Ishikawa (cell line): ENCODE results near the gene NTM.

ENCODE experiments used
- CEBPB ChIP-seq: IDR thresholded peaks from 2 replicates; pipeline ENCODE4 v1.6.1; 2012
- CREB1 ChIP-seq: IDR thresholded peaks from 2 replicates; pipeline ENCODE4 v1.6.1; 2012; ENCODE audit warnings: low read depth
- EGR1 ChIP-seq: IDR thresholded peaks from 2 replicates; pipeline ENCODE4 v1.6.1; 2012
- EP300 ChIP-seq: IDR thresholded peaks from 2 replicates; pipeline ENCODE4 v1.6.1; 2012; ENCODE audit warnings: borderline replicate concordance
- FOXM1 ChIP-seq: IDR thresholded peaks from 2 replicates; pipeline ENCODE4 v1.6.1; 2012; ENCODE audit warnings: low read depth, borderline replicate concordance
- MAX ChIP-seq: IDR thresholded peaks from 2 replicates; pipeline ENCODE4 v1.6.1; 2012
- NFIC ChIP-seq: IDR thresholded peaks from 2 replicates; pipeline ENCODE4 v1.6.1; 2012
- RAD21 ChIP-seq: IDR thresholded peaks from 2 replicates; pipeline ENCODE4 v1.6.1; 2012; ENCODE audit warnings: low read depth
- REST ChIP-seq: IDR thresholded peaks from 2 replicates; pipeline ENCODE4 v1.6.1; 2012; ENCODE audit warnings: low read depth, mild to moderate bottlenecking
- TAF1 ChIP-seq: IDR thresholded peaks from 2 replicates; pipeline ENCODE4 v1.6.1; 2012; ENCODE audit warnings: low read depth, mild to moderate bottlenecking
- TCF12 ChIP-seq: IDR thresholded peaks from 2 replicates; pipeline ENCODE4 v1.6.1; 2012; ENCODE audit warnings: low read depth
- TEAD4 ChIP-seq: IDR thresholded peaks from 2 replicates; pipeline ENCODE4 v1.6.1; 2012
- USF1 ChIP-seq: IDR thresholded peaks from 2 replicates; pipeline ENCODE4 v1.6.1; 2012
- YY1 ChIP-seq: IDR thresholded peaks from 2 replicates; pipeline ENCODE4 v1.6.1; 2012; ENCODE audit warnings: low read depth
- ZBTB7A ChIP-seq: IDR thresholded peaks from 2 replicates; pipeline ENCODE4 v1.6.1; 2012; ENCODE audit warnings: low read depth

Gene NTM

GRCh38 chr11:132094598-132094997, 724.2 kb downstream of the NTM start:
- TF ChIP-seq YY1, result no peak

GRCh38 chr11:132095230-132096131, 725.1 kb downstream of the NTM start:
- TF ChIP-seq NFIC, result no peak

GRCh38 chr11:132096132-132096825, 725.9 kb downstream of the NTM start:
- TF ChIP-seq NFIC, result no peak
- TF ChIP-seq CREB1, result no peak
- TF ChIP-seq REST, result no peak
- TF ChIP-seq YY1, result no peak
- TF ChIP-seq RAD21, result no peak
- TF ChIP-seq FOXM1, result no peak
- no peak for TF ChIP-seq TEAD4
- no peak for TF ChIP-seq TAF1
- TF ChIP-seq CEBPB, result no peak
- no peak for TF ChIP-seq USF1
- no peak for TF ChIP-seq EGR1
- no peak for TF ChIP-seq EP300
- TF ChIP-seq MAX, result no peak
- TF ChIP-seq TCF12, result no peak
- no peak for TF ChIP-seq ZBTB7A

- TF ChIP-seq TCF12, result no peak
- no peak for TF ChIP-seq USF1
- no peak for TF ChIP-seq YY1
- no peak for TF ChIP-seq REST
- no peak for TF ChIP-seq EGR1
- TF ChIP-seq TEAD4, result no peak
- TF ChIP-seq MAX, result no peak
- TF ChIP-seq CEBPB, result no peak
- TF ChIP-seq NFIC, result no peak
- TF ChIP-seq FOXM1, result no peak
- TF ChIP-seq EP300, result no peak
- TF ChIP-seq TAF1, result no peak
- TF ChIP-seq CREB1, result no peak
- no peak for TF ChIP-seq RAD21
- TF ChIP-seq ZBTB7A, result no peak
These were observed 729.3 kb downstream of the NTM start for GRCh38 chr11:132099692-132100091.

GRCh38 chr11:132100583-132100982, 730.2 kb downstream of the NTM start:
- no peak for TF ChIP-seq ZBTB7A
- TF ChIP-seq TEAD4, result no peak
- no peak for TF ChIP-seq FOXM1
- no peak for TF ChIP-seq NFIC
- TF ChIP-seq CREB1, result no peak
- TF ChIP-seq EGR1, result no peak
- TF ChIP-seq YY1, result no peak
- TF ChIP-seq TAF1, result no peak
- no peak for TF ChIP-seq EP300
- no peak for TF ChIP-seq MAX
- TF ChIP-seq REST, result no peak
- TF ChIP-seq TCF12, result no peak
